CD14-positive monocyte (primary cell): ENCODE results near the gene ZMYND10. TPM values are rescaled to one million over a fixed set of nuclear protein-coding genes. Genes with fewer than 3 reads are reported as not detected.

Experiments used
- DNase-seq, 3 donors: peaks; one replicate each; pipeline ENCODE4 v3.0.0-alpha.2; 2011 to 2022
- H2AFZ ChIP-seq: 2 replicates; pipeline ENCODE4 v1.6.0; 2012; ENCODE audit warnings: mild to moderate bottlenecking, low read depth, low read length, inconsistent platforms; ENCODE audit not compliant: insufficient read depth, poor library complexity, severe bottlenecking
- H3K27ac ChIP-seq, 2 donors: 1 replicate in 1 of 2; 2 replicates in 1 of 2; pipeline ENCODE4 v1.5.1; 2012 to 2013; ENCODE audit warnings: low read length in 2 of 2, control low read depth in 1 of 2, inconsistent platforms in 1 of 2, low read depth in 1 of 2, mild to moderate bottlenecking in 1 of 2
- H3K27me3 ChIP-seq, 2 donors: one replicate each; pipeline versions ENCODE4 v1.6.0 to v1.6.1; 2011 to 2013; ENCODE audit warnings: low read length in 2 of 2; ENCODE audit not compliant: control insufficient read depth in 2 of 2, insufficient read depth in 2 of 2
- H3K36me3 ChIP-seq, 2 donors: replicated peaks in 1 of 2; 1 replicate in 1 of 2; 2 replicates in 1 of 2; pipeline versions ENCODE4 v1.5.1 to v1.6.1; 2012 to 2013; ENCODE audit warnings: low read length in 2 of 2, control low read depth in 1 of 2, inconsistent platforms in 1 of 2, mild to moderate bottlenecking in 1 of 2; ENCODE audit not compliant: insufficient read depth in 2 of 2, control insufficient read depth in 1 of 2
- H3K4me1 ChIP-seq, 2 donors: 1 replicate in 1 of 2; 2 replicates in 1 of 2; pipeline versions ENCODE4 v1.5.1 to v1.6.1; 2012 to 2013; ENCODE audit warnings: low read length in 2 of 2, control low read depth in 1 of 2, inconsistent platforms in 1 of 2, mild to moderate bottlenecking in 1 of 2, moderate library complexity in 1 of 2; ENCODE audit not compliant: insufficient read depth in 2 of 2, control insufficient read depth in 1 of 2
- H3K4me2 ChIP-seq: replicated peaks from 2 replicates; pipeline ENCODE3; 2012; ENCODE audit warnings: low read length, moderate library complexity, mild to moderate bottlenecking; ENCODE audit not compliant: poor library complexity, severe bottlenecking; ENCODE audit errors: extremely low read depth
- H3K4me3 ChIP-seq, 3 experiments: fragments of 200-600 bp in 1 of 3; sonication (generic) in 1 of 3; replicated peaks in 1 of 3; 1 replicate in 2 of 3; 2 replicates in 1 of 3; pipeline ENCODE4 v1.5.1; 2011 to 2013; ENCODE audit warnings: low read length in 3 of 3, mild to moderate bottlenecking in 3 of 3, control low read depth in 2 of 3, low read depth in 2 of 3, inconsistent platforms in 1 of 3, moderate library complexity in 1 of 3
- H3K79me2 ChIP-seq: 2 replicates; pipeline ENCODE4 v1.6.0; 2012; ENCODE audit warnings: mild to moderate bottlenecking, control low read depth, inconsistent platforms, low read length, moderate library complexity; ENCODE audit not compliant: insufficient read depth
- H3K9ac ChIP-seq: 2 replicates; pipeline ENCODE4 v1.6.0; 2017; ENCODE audit warnings: low read length, mild to moderate bottlenecking; ENCODE audit not compliant: insufficient read depth, poor library complexity, severe bottlenecking
- H3K9me3 ChIP-seq, 2 donors: replicated peaks in 1 of 2; 1 replicate in 1 of 2; 2 replicates in 1 of 2; pipeline versions ENCODE4 v1.5.1 to v1.6.1; 2012 to 2013; ENCODE audit warnings: low read length in 2 of 2, control low read depth in 1 of 2; ENCODE audit not compliant: control insufficient read depth in 1 of 2, insufficient read depth in 1 of 2
- H4K20me1 ChIP-seq: 2 replicates; pipeline ENCODE4 v1.6.0; 2012; ENCODE audit warnings: mild to moderate bottlenecking, low read length, control low read depth, moderate library complexity; ENCODE audit not compliant: insufficient read depth
- H3K27ac Mint-ChIP-seq, 7 donors: one replicate each; pipeline ENCODE4 v1.8.0; 2020; ENCODE audit warnings: mild to moderate bottlenecking in 7 of 7, mixed read lengths in 7 of 7, moderate library complexity in 6 of 7, inconsistent platforms in 2 of 7
- H3K27me3 Mint-ChIP-seq, 3 donors: one replicate each; pipeline ENCODE4 v1.8.0; 2021 to 2022; ENCODE audit warnings: low read depth in 3 of 3, mild to moderate bottlenecking in 3 of 3, mixed read lengths in 3 of 3, moderate library complexity in 3 of 3, inconsistent platforms in 1 of 3
- H3K36me3 Mint-ChIP-seq, 2 donors: one replicate each; pipeline ENCODE4 v1.8.0; 2020; ENCODE audit warnings: mixed read lengths in 2 of 2, inconsistent platforms in 1 of 2, mild to moderate bottlenecking in 1 of 2
- H3K4me1 Mint-ChIP-seq: one replicate; pipeline ENCODE4 v1.8.0; 2020; ENCODE audit warnings: mild to moderate bottlenecking, mixed read lengths
- H3K4me3 Mint-ChIP-seq, 2 donors: one replicate each; pipeline ENCODE4 v1.8.0; 2020; ENCODE audit warnings: mild to moderate bottlenecking in 2 of 2, mixed read lengths in 2 of 2, moderate library complexity in 1 of 2
- H3K9me3 Mint-ChIP-seq, 7 donors: one replicate each; pipeline ENCODE4 v1.8.0; 2020 to 2022; ENCODE audit warnings: mixed read lengths in 7 of 7, mild to moderate bottlenecking in 6 of 7, moderate library complexity in 6 of 7, inconsistent platforms in 2 of 7
- CTCF ChIP-seq: fragments of 200-600 bp; IDR thresholded peaks from one replicate; pipeline ENCODE4 v1.8.0; 2022; ENCODE audit warnings: antibody characterized with exemption, mild to moderate bottlenecking
- WGBS: methylation state at CpG from one replicate; pipeline ENCODE4 v1.1.5; 2013; ENCODE audit warnings: missing lambda C conversion rate; ENCODE audit not compliant: insufficient coverage; 5-methylcytosine and 5-hydroxymethylcytosine counted together
- intact Hi-C, 2 donors: fragments of 100-400 bp; cut with micrococcal nuclease; formaldehyde crosslinking; loops; one replicate each; pipeline versions ENCODE4 v1.15.0 to v1.15.1; 2023
- polyA plus RNA-seq, 3 donors: library from polyadenylated mRNA; depleted of rRNA in 1 of 3; unstranded in 2 of 3; stranded (reverse) in 1 of 3; fragments of 300-500 nt in 2 of 3; fragments of >200 nt in 1 of 3; fragmentation: Illumina TruSeq in 2 of 3; gene quantifications; 1 replicate in 2 of 3; 2 replicates in 1 of 3; pipeline ENCODE4 v1.2.3, GENCODE V29; 2012 to 2021

Gene ZMYND10
- polyA plus RNA-seq, 3 donors, result 0.12 to 1.7 (median 0.19) TPM

- H3K4me2 ChIP-seq, result no peak overlapping the region
- no peaks in the 10 kb centered on the region for H3K27me3 ChIP-seq
- WGBS, result 98% methylated on average over 30 of the region's 32 CpGs
- H3K9me3 ChIP-seq, result peaks cover 0 to 5% of the 10 kb centered on the region in 2 donors
- H3K27ac ChIP-seq, result no peak overlapping the region
- no peak overlapping the region for H3K4me3 ChIP-seq
- H3K4me1 ChIP-seq, result peaks cover 32 to 36% of the 10 kb centered on the region in 2 donors
- intact Hi-C loops, result no loop called here
- peaks cover 32% of the 10 kb centered on the region for H3K79me2 ChIP-seq
- TF ChIP-seq CTCF, result no peak
- H2AFZ ChIP-seq, result no peak overlapping the region
- Mint-ChIP-seq H3K4me1 (peaks cover 38% of the 10 kb centered on the region), H3K9me3 (peaks cover 0 to 5% (median 2%) of the 10 kb centered on the region in 7 donors), H3K36me3 (peaks cover 0 to 2% of the 10 kb centered on the region in 2 donors), H3K4me3 (no peak overlapping the region), H3K27me3 (no peaks in the 10 kb centered on the region), H3K27ac (peak overlapping the region in 1 of 7 donors; percentile 15)
- H3K9ac ChIP-seq, result no peak overlapping the region
- peak in 1 of 3 donors; percentile 8 for DNase-seq
- H4K20me1 ChIP-seq, result no peaks in the 10 kb centered on the region
- no peaks in the 10 kb centered on the region for H3K36me3 ChIP-seq
Observed at GRCh38 chr3:50302095-50303012, 43.2 kb downstream of the ZMYND10 start.

DNA sequence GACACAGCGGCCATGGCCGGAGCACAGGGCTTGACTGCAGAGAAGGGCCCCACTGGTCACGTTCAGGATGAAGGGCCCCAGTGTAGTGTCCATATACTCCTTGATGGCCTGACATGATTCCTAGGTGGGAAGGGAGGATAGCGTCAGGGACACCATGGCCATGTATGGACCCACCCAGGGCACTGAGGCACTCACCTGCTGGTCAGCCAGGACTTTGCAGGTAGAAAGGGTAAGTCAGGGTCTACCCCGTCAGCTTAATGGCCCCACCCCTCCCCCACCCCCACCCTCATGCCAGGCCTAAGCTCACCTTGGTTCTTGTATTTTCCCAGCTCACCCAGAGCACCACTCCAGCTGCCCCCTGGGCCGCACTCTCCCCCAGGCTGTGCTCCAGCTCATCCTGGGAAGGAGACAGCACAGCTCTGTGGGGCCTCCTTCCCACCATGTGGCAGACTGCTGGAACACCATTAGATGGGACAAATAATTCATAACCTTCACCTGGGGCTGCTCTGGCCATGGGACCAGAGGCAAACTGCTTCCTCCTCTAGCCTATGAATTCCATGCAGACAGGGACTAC is 44.8 kb downstream of the ZMYND10 start:
- peak overlapping the region; percentile 99 for H3K27ac Mint-ChIP-seq
- WGBS, result 85% methylated on average over 5 of the region's 6 CpGs
- H3K4me3 Mint-ChIP-seq, result peak overlapping the region; percentile 55 to 64
- Histone ChIP-seq H3K9ac (peak overlapping the region; percentile 85), H3K4me2 (peak overlapping the region; percentile 77), H3K79me2 (peaks cover 39% of the 10 kb centered on the region), H3K27me3 (no peaks in the 10 kb centered on the region), H4K20me1 (no peaks in the 10 kb centered on the region), H2AFZ (peak overlapping the region; percentile 77), H3K27ac (peak overlapping the region; percentile 99 to 100), H3K4me3 (peak overlapping the region in 1 of 3 experiments; percentile 94), H3K4me1 (peaks cover 32 to 37% of the 10 kb centered on the region in 2 donors), H3K36me3 (no peaks in the 10 kb centered on the region), H3K9me3 (no peaks in the 10 kb centered on the region)
- TF ChIP-seq CTCF, result no peak
- peaks cover 37% of the 10 kb centered on the region for H3K4me1 Mint-ChIP-seq
- intact Hi-C loops, result no loop called here
- no peaks in the 10 kb centered on the region for H3K9me3 Mint-ChIP-seq
- peaks cover 2 to 10% of the 10 kb centered on the region in 2 donors for H3K36me3 Mint-ChIP-seq
- H3K27me3 Mint-ChIP-seq, result no peaks in the 10 kb centered on the region
- DNase-seq, result no peak
